ENCODE measurements around the gene PDSS2. TPM values are rescaled to one million over a fixed set of nuclear protein-coding genes. Genes with fewer than 3 reads are reported as not detected.

The PDSS2 gene
- total and polyA plus RNA-seq, 2 of the 8 experiments (the other 6 are each of a cell fraction or from before 2014, with no cell fraction given) = 10.7 to 16.1 TPM

DNA sequence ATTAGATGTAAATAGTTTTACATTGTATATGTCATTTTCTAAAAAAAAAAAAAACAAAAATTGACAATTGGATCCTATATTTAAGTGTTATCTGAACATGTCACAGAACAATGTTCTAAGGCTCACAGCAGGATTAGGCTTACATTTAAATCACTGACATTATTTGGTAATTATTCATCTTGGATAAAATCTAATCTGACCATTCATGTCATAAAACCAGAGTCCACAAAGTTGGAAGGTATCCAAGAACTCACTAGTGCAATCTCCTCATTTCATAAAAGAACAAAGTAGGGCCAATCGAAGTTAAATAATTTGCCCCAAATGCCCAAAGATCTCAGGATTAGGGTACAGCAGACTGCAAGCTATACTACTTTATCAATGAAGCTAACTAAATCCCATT, 73.0 kb downstream of the PDSS2 start:
- H3K79me1 ChIP-seq (ENCODE audit: low read depth, low read length) = no peaks in the 10 kb centered on the region
- H3K4me3 ChIP-seq (ENCODE audit: extremely low read depth in 1 of 4, insufficient read depth in 2 of 4, low read depth in 3 of 4, low read length in 4 of 4) = no peak overlapping the region
- POLR2A ChIA-PET (ENCODE audit: partially characterized antibody) = interaction anchor here (0.6 kb wide), 1 partner anchor 72 kb away, joined by 3 read pairs; no protein-coding TSS in a partner anchor
- no peak overlapping the region for H4K8ac ChIP-seq (ENCODE audit: extremely low read depth, insufficient read depth, low read length)
- 95% methylated on average over 1 of the region's 1 CpG; no CpG with 5 or more reads in 1 of the 2 experiments for WGBS, 2 experiments (ENCODE audit: extremely low coverage in 1 of 2, insufficient coverage in 1 of 2, insufficient read length in 1 of 2, insufficient replicate concordance in 2 of 2, low coverage in 1 of 2, low lambda C conversion rate in 2 of 2, missing lambda C conversion rate in 1 of 2)
- no peaks in the 10 kb centered on the region for H3K4me1 ChIP-seq (replicated peaks in 1 of 4; ENCODE audit: control insufficient read depth in 3 of 4, insufficient read depth in 4 of 4, low read length in 3 of 4)
- H3K79me2 ChIP-seq (ENCODE audit: control insufficient read depth in 1 of 2, insufficient read depth in 2 of 2, low read length in 2 of 2) = peaks cover 0 to 3% of the 10 kb centered on the region in 2 experiments; a peak in 1 of 4 replicates
- no peak overlapping the region for H2BK5ac ChIP-seq (ENCODE audit: low read depth, low read length)
- H3K14ac ChIP-seq (ENCODE audit: insufficient read length) = no peak overlapping the region
- H2BK20ac ChIP-seq (ENCODE audit: low read length) = no peak overlapping the region
- H2BK120ac ChIP-seq (replicated peaks; ENCODE audit: low read depth, low read length) = no peak overlapping the region
- H3K56ac ChIP-seq (replicated peaks; ENCODE audit: insufficient read length, low read depth, low read length) = no peak overlapping the region
- no peak overlapping the region for H2AFZ ChIP-seq (ENCODE audit: low read length)
- H2BK12ac ChIP-seq (ENCODE audit: low read depth, low read length) = no peak overlapping the region
- H4K20me1 ChIP-seq (replicated peaks in 1 of 2; ENCODE audit: control insufficient read depth in 1 of 2, insufficient read depth in 2 of 2, low read length in 2 of 2) = no peaks in the 10 kb centered on the region
- no peaks in the 10 kb centered on the region for H3K27me3 ChIP-seq (replicated peaks in 1 of 4; ENCODE audit: control insufficient read depth in 3 of 4, extremely low read depth in 1 of 4, insufficient read depth in 3 of 4, low read length in 3 of 4)
- no peaks in the 10 kb centered on the region for H3K9me3 ChIP-seq (ENCODE audit: insufficient read depth in 2 of 2, low read depth in 1 of 2, low read length in 1 of 2)
- H3K4ac ChIP-seq (replicated peaks; ENCODE audit: insufficient read length, low read depth, low read length) = no peak overlapping the region
- no peak overlapping the region for H3K9ac ChIP-seq (replicated peaks in 1 of 4; ENCODE audit: extremely low read depth in 1 of 4, low read depth in 3 of 4, low read length in 3 of 4)
- H4K5ac ChIP-seq (ENCODE audit: insufficient read length, low read depth, low read length) = no peak overlapping the region
- no peak for DNase-seq (ENCODE audit: low read depth in 1 of 2, low spot score in 2 of 2)
- no peak overlapping the region for H3K4me2 ChIP-seq (ENCODE audit: insufficient read depth in 1 of 2, low read depth in 2 of 2, low read length in 2 of 2)
- H3K36me3 ChIP-seq (ENCODE audit: control insufficient read depth in 2 of 4, insufficient read depth in 4 of 4, low read length in 3 of 4) = no peaks in the 10 kb centered on the region
- H2BK15ac ChIP-seq (ENCODE audit: low read length) = no peak overlapping the region
- H3K27ac ChIP-seq (ENCODE audit: low read depth, low read length) = no peak overlapping the region
- H3K18ac ChIP-seq (ENCODE audit: extremely low read depth, low read length) = no peak overlapping the region
- no peak for FAIRE-seq
- H4K91ac ChIP-seq (replicated peaks; ENCODE audit: insufficient read length, low read length) = no peak overlapping the region
- no peak overlapping the region for H2AK5ac ChIP-seq (ENCODE audit: low read depth, low read length)
- no peaks in the 10 kb centered on the region for H3K23me2 ChIP-seq (ENCODE audit: low read depth, low read length)
- H3K23ac ChIP-seq (ENCODE audit: insufficient read length) = no peak overlapping the region
- CTCF ChIA-PET (ENCODE audit: partially characterized antibody) = interaction anchor here (0.8 to 1.1 kb wide), 4 partner anchors 13 to 242 kb away, joined by 3 read pairs; no protein-coding TSS in a partner anchor
- no peak for TF ChIP-seq KDM5A (IDR thresholded peaks at IDR 0.05; ENCODE audit: low read length)
- no peak for TF ChIP-seq SP4 (IDR thresholded peaks at IDR 0.05; ENCODE audit: low read length)
- TF ChIP-seq RBBP5 (IDR thresholded peaks at IDR 0.05; ENCODE audit: borderline replicate concordance, low read depth, low read length) = no peak
- no peak for TF ChIP-seq BRCA1 (IDR thresholded peaks at IDR 0.05; ENCODE audit: low read depth, low read length)
- TF ChIP-seq TAF1 (IDR thresholded peaks at IDR 0.05; ENCODE audit: low read depth, low read length) = no peak
- TF ChIP-seq SIN3A (conservative IDR thresholded peaks at IDR 0.05 in 1 of 2, IDR thresholded peaks at IDR 0.05 in 1 of 2; ENCODE audit: low read depth in 1 of 2, low read length in 2 of 2) = no peak
- TF ChIP-seq FOSL1 (IDR thresholded peaks at IDR 0.05; ENCODE audit: insufficient read depth, low read depth, low read length) = no peak
- no peak for TF ChIP-seq CBX5 (IDR thresholded peaks at IDR 0.05; ENCODE audit: low read depth, low read length)
- no peak for TF ChIP-seq KDM1A (IDR thresholded peaks at IDR 0.05; ENCODE audit: borderline replicate concordance, low read length)
- no peak for TF ChIP-seq CREB1 (IDR thresholded peaks at IDR 0.05)
- no peak for TF ChIP-seq SP1 (IDR thresholded peaks at IDR 0.05; ENCODE audit: low read depth, low read length)
- TF ChIP-seq YY1 (IDR thresholded peaks at IDR 0.05; ENCODE audit: low read depth, low read length) = no peak
- no peak for TF ChIP-seq TCF12 (IDR thresholded peaks at IDR 0.05; ENCODE audit: low read depth, low read length)
- TF ChIP-seq POU5F1 (IDR thresholded peaks at IDR 0.05; ENCODE audit: low read depth, low read length) = no peak
- TF ChIP-seq SUZ12 (IDR thresholded peaks at IDR 0.05; ENCODE audit: low read length) = no peak
- TF ChIP-seq BCL11A (IDR thresholded peaks at IDR 0.05; ENCODE audit: low read depth in 2 of 2, low read length in 2 of 2) = no peak
- no peak for TF ChIP-seq CHD1 (IDR thresholded peaks at IDR 0.05; ENCODE audit: low read depth, low read length)
